ENCODE data around the gene KRT73. TPM values are rescaled to one million over a fixed set of nuclear protein-coding genes. Genes with fewer than 3 reads are reported as not detected.

Gene KRT73
- total RNA-seq, 1 experiment from 2014 or later: not detected

- no peak for DNase-seq (ENCODE audit: low spot score)
- Mint-ChIP-seq H3K27me3 (ENCODE audit: low read depth) (no peaks in the 10 kb centered on the region), H3K9me3 (no peaks in the 10 kb centered on the region), H3K27ac (no peak overlapping the region), H3K4me1 (no peaks in the 10 kb centered on the region), H3K36me3 (no peaks in the 10 kb centered on the region), H3K4me3 (no peak overlapping the region)
- CTCF ChIA-PET: interaction anchor here (1.4 to 2.4 kb wide), 2 partner anchors 36 to 252 kb away, joined by 3 to 7 read pairs; no protein-coding TSS in a partner anchor
- POLR2A ChIA-PET: no interaction called here
- TF ChIP-seq ZNF281 (CRISPR knock-in tag; IDR thresholded peaks at IDR 0.05) (no peak), CREB1 (CRISPR knock-in tag; IDR thresholded peaks at IDR 0.05) (no peak), JAZF1 (CRISPR knock-in tag; IDR thresholded peaks at IDR 0.05) (no peak), ELF4 (CRISPR knock-in tag; IDR thresholded peaks at IDR 0.05; ENCODE audit: low read depth) (no peak), AFF4 (CRISPR knock-in tag; IDR thresholded peaks at IDR 0.05; ENCODE audit: borderline replicate concordance) (no peak), FOXK1 (CRISPR knock-in tag; IDR thresholded peaks at IDR 0.05) (no peak), ZSCAN18 (CRISPR knock-in tag; IDR thresholded peaks at IDR 0.05) (no peak), RELA (CRISPR knock-in tag; IDR thresholded peaks at IDR 0.05; ENCODE audit: borderline replicate concordance) (no peak), NR2C2 (CRISPR knock-in tag; IDR thresholded peaks at IDR 0.05) (no peak), TCF7 (CRISPR knock-in tag; IDR thresholded peaks at IDR 0.05; ENCODE audit: low read depth) (no peak), ZNF532 (CRISPR knock-in tag; IDR thresholded peaks at IDR 0.05; ENCODE audit: borderline replicate concordance) (no peak)
- ATAC-seq: no peak
These were observed 507 bp upstream of the KRT73 start for GRCh38 chr12:52618866-52619265.

- H3K27ac Mint-ChIP-seq: no peak overlapping the region
- H3K4me1 Mint-ChIP-seq: no peaks in the 10 kb centered on the region
- ChIA-PET CTCF (interaction anchor here (0.9 to 2.4 kb wide), 4 partner anchors 248 to 497 kb away, joined by 4 to 7 read pairs (median 4); no protein-coding TSS in a partner anchor), POLR2A (no interaction called here)
- no peak overlapping the region for H3K4me3 Mint-ChIP-seq
- no peaks in the 10 kb centered on the region for H3K9me3 Mint-ChIP-seq
- no peaks in the 10 kb centered on the region for H3K27me3 Mint-ChIP-seq (ENCODE audit: low read depth)
- H3K36me3 Mint-ChIP-seq: no peaks in the 10 kb centered on the region
- DNase-seq (ENCODE audit: low spot score): no peak
- no peak for ATAC-seq
- TF ChIP-seq FOXP4 (CRISPR knock-in tag; IDR thresholded peaks at IDR 0.05) (no peak), AFF4 (CRISPR knock-in tag; IDR thresholded peaks at IDR 0.05; ENCODE audit: borderline replicate concordance) (no peak), USF1 (CRISPR knock-in tag; IDR thresholded peaks at IDR 0.05) (no peak)
These were observed 965 bp downstream of the KRT73 start for GRCh38 chr12:52617403-52617785.
